ENCODE data around the gene GAP43. TPM values are rescaled to one million over a fixed set of nuclear protein-coding genes. Genes with fewer than 3 reads are reported as not detected.
A peak's percentile ranks its signal among the peaks of the same experiment; 100 is the strongest.
"Not testable (repeated sequence)": the region's sequence is repeated elsewhere in the genome, so short reads cannot be mapped to it uniquely, and the experiment has no call there.

GAP43 gene
- total RNA-seq, 2 donors from 2014 or later = 0.60 to 0.76 TPM

DNA sequence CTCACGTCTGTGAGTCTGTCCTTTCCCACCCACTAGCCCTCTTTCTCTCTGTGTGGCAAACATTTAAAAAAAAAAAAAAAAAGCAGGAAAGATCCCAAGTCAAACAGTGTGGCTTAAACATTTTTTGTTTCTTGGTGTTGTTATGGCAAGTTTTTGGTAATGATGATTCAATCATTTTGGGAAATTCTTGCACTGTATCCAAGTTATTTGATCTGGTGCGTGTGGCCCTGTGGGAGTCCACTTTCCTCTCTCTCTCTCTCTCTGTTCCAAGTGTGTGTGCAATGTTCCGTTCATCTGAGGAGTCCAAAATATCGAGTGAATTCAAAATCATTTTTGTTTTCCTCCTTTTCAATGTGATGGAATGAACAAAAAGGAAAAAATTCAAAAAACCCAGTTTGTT is 97.7 kb downstream of the GAP43 start:
- DNase-seq (ENCODE audit: low spot score) = no peak
- intact Hi-C loops (cut with DNase I) = no loop called here

DNA sequence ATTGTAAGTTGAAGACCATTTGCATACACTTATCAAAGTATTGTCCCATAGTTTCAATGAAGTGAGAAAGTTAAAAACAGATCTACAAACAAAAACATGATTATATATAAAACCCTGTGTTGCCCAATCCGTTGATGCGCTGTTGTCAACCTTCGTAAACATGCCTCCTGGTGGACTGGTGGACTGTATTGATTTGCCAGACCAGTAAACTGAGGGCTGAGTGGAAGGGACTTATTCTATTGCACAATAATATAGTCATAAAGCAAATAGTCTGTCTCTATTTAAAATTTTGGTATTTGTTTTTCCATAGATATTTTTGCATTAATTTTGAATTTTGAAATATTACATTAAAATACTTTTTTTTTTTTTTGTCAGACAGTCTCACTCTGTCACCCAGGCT is 102.5 kb downstream of the GAP43 start:
- DNase-seq (ENCODE audit: low spot score) = no peak
- intact Hi-C loops (cut with DNase I) = no loop called here

GRCh38 chr3:115727135-115727534 is 103.8 kb downstream of the GAP43 start:
- intact Hi-C loops (cut with DNase I) = no loop called here
- DNase-seq (ENCODE audit: low spot score) = no peak

DNA sequence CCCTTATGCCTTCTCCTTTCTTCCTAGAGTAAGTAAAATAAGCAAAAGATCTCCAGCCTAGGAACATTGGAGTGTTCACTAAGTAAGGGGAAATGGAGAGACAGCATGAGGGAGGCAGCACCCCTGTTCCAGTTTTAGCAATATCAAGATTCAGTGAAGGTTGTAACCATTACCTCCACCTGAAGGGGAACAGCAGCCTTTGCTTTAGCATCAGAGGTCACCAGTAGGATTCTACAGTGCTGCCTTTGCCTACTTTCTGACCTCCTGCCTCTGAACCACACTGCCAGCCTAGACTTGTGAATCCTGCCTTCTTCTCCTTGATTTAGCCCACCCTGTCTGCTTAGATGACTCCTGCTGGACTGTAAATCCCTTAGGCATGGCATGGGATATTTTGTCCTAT is 104.7 kb downstream of the GAP43 start:
- intact Hi-C loops (cut with DNase I) = no loop called here
- no peak for DNase-seq (ENCODE audit: low spot score)

DNA sequence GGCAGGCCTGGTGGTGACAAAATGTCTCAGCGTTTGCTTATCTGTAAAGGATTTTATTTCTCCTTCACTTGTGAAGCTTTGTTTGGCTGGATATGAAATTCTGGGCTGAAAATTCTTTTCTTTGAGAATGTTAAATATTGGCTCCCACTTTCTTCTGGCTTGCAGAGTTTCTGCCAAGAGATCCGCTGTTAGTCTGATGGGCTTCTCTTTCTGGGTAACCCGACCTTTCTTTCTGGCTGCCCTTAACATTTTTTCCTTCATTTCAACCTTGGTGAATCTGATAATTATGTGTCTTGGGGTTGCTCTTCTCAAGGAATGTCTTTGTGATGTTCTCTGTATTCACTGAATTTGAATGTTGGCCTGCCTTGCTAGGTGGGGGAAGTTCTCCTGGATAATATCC is 113.0 kb downstream of the GAP43 start:
- intact Hi-C loops (cut with DNase I); DNase-seq (ENCODE audit: low spot score): not testable (repeated sequence)

DNA sequence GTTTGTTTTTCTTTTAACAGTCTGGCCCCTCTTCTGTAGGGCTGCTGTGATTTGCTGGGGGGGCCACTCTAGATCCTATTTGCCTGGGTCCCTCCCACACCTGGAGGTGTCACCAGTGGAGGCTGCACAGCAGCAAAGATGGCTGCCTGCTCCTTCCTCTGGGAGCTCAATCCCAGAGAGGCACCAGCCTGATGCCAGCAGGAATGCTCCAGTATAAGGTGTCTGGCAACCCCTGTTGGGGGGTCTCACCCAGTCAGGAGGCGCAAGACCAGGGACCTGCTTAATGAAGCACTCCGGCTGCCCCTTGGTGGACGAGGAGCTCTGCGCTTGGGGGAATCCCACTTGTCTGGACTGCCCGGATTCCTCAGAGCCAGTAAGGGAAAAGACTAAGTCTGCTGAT is 118.3 kb downstream of the GAP43 start:
- intact Hi-C loops (cut with DNase I) = no loop called here
- DNase-seq (ENCODE audit: low spot score) = peak; percentile 67

- DNase-seq (ENCODE audit: low spot score) = peak; percentile 30
- intact Hi-C loops (cut with DNase I) = not testable (repeated sequence)
Observed at GRCh38 chr3:115744516-115744915, 121.2 kb downstream of the GAP43 start.

DNA sequence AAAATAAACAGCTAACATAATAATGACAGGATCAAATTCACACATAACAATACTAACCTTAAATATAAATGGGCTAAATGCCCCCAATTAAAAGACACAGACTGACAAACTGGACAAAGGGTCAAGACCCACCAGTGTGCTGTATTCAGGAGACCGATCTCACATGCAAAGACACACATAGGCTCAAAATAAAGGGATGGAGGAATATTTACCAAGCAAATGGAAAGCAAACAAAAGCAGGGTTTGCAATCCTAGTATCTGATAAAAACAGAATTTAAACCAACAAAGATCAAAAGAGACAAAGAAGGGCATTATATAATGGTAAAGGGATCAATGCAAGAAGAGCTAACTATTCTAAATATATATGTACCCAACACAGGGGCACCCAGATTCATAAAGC is 129.7 kb downstream of the GAP43 start:
- intact Hi-C loops (cut with DNase I); DNase-seq (ENCODE audit: low spot score): not testable (repeated sequence)

DNA sequence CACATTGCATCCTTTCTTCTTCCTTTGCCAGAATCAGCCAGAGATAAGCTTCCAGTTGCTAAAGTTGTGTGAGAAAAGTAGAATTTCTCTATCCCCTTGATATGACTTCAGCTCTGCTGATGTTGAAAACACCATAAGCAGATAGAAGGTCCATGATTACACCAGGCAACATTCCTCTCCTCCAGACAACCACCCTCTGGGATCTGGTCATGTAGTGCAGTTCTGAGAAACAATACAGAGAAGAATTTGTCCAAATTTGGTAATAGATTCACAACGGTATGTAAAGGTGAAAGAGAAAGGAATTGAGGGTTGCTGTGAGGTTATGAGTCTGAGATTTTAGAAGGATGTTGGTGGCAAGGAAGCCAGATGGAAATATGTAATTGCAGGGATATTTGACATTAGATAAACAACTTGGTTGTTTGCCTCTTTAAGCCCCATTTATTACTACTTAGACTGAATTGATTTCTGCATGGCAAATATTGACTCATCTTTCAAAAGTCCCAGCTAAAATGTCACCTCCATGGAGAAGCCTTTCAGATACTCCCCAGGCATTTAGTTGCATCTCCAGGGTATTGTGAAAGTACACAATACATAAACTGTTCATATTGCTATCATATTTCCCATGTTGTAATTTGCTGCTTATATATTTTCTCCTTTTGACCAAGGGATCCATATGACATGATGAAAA is 134.9 kb downstream of the GAP43 start:
- no peak for DNase-seq (ENCODE audit: low spot score)
- intact Hi-C loops (cut with DNase I) = no loop called here

DNA sequence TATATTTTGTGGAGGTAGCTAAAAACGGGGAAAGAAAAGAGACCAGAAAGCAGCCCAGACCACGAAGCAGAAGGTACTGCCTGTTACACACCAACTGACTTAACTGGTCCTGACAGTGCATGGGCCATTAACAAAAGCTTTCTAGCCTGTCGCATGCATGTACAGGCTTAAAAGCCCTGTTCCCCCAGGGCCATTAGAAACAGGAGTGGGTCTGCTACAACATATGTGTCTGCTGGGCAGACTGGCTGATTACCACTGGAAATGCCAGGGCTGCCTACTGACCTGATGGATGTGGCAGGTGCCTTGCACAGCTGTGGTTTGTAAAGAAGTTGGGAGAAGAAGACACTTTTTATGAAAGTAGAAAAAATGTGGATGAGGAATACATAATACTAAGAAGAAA is 137.4 kb downstream of the GAP43 start:
- intact Hi-C loops (cut with DNase I) = no loop called here
- no peak for DNase-seq (ENCODE audit: low spot score)

GRCh38 chr3:115761927-115762305 is 138.6 kb downstream of the GAP43 start:
- intact Hi-C loops (cut with DNase I) = no loop called here

DNA sequence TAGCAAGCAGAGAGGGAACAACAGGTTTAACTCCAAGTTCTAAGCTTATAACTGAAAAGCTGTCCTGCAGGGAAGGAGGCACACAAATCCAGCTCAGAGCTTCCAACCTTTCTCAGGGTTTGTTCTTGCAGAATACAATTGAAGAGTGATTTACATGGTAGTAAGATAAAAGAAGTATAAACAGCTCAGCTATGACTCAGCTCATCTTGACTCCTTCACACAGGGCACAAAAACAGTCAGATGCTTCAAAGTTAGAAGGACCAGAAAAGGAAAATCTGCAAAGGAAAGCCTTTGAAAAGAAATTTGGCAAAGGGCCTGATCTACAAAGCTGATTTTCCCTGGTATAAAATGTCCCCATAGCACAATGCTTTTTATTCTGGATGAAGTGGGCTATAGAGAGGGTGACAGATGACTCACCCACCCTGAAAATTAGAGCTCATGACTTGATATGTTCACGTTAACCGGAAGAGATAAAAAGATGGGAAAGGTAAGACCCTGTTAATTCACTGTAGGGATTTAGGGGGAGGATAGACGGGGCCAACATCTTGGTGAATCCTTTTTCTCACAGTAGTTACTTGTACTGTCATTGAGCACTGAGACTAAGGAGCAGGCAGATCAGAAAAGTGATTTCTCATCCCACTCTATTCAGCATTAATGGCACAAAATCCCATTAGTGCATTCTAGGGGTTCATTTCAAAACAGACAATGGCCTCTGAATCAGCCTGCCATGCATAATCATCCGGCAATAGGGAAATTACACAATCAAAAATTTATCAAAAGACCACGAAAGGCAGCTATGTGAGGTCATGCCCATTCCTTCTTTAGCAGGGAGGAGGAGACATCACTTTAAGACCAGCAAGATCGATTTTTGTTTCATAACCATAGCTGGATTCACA is 143.5 kb downstream of the GAP43 start:
- DNase-seq (ENCODE audit: low spot score) = no peak
- intact Hi-C loops (cut with DNase I) = no loop called here

More at GRCh38 chr3:115761927-115762305, 138.6 kb downstream of the GAP43 start:
- DNase-seq (ENCODE audit: low spot score) = no peak

DNA sequence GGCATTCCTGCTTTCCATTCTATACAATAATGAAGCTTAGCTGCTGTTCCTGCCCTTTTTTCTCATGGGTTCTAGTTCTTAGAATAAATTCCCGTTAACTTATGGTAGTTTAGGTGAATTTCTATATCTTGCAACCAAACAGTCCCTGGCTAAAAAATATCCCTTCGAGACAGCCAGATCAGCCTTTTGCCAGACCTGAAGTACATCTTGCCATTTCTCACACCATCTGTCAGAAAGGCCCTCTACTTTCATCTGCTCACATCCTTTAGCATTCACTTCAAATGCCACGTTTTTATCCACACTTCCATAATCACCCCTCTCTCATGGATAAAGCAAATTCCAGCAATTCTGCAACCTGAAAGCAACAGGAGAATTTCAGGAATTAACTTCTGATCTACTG is 145.4 kb downstream of the GAP43 start:
- intact Hi-C loops (cut with DNase I) = no loop called here
- DNase-seq (ENCODE audit: low spot score) = no peak
